Measurements from ENCODE around the gene PPM1N.

PPM1N gene

GRCh38 chr19:45524575-45525129 is 26.4 kb downstream of the PPM1N start:
- in situ Hi-C loops (cut with MboI; ENCODE audit: low sequenced_read_pairs), result loop anchor here (25.0 kb wide), 1 partner anchor 163 kb away; the partner anchor contains the start of genes QPCTL and SNRPD2

DNA sequence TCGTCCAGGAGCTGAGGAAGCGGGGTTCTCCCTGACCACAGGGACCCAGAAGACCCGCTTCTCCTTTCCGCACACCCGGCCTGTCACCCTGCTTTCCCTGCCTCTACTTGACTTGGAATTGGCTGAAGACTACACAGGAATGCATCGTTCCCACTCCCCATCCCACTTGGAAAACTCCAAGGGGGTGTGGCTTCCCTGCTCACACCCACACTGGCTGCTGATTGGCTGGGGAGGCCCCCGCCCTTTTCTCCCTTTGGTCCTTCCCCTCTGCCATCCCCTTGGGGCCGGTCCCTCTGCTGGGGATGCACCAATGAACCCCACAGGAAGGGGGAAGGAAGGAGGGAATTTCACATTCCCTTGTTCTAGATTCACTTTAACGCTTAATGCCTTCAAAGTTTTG is 27.9 kb downstream of the PPM1N start:
- in situ Hi-C loops (cut with MboI; ENCODE audit: low sequenced_read_pairs), result no loop called here

GRCh38 chr19:45526971-45527370 is 28.7 kb downstream of the PPM1N start:
- in situ Hi-C loops (cut with MboI; ENCODE audit: low sequenced_read_pairs), result no loop called here

GRCh38 chr19:45527731-45528130 is 29.5 kb downstream of the PPM1N start:
- in situ Hi-C loops (cut with MboI; ENCODE audit: low sequenced_read_pairs), result no loop called here

DNA sequence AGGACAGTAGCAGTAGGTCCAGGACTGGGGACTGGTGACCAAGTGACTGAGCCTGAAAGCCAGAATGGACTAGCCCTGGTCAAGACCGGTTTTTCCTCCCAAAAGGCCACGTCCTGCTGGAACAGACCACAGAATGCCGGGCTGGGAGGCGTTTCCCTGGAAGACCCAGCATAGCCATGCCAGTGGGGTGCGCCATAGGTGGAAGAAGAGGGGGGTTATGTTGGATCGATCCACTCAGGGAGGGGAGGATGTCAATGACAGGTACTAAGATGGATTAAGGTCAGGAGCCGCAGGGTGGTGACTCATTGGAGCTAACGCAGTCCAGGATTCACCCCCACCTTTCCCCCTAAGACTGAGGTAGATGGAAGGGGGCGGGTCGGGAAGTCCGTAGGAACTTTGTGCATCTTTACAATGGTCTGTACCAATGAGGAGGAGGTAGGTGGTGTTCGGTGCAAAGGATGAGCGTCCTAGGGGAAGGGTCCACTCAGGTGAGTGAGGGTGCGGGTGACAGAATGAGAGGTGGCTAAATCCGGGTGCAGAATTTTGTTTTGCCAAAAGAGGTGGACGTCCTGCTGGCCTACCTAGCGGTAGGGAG is 30.0 kb downstream of the PPM1N start:
- in situ Hi-C loops (cut with MboI; ENCODE audit: low sequenced_read_pairs), result no loop called here

DNA sequence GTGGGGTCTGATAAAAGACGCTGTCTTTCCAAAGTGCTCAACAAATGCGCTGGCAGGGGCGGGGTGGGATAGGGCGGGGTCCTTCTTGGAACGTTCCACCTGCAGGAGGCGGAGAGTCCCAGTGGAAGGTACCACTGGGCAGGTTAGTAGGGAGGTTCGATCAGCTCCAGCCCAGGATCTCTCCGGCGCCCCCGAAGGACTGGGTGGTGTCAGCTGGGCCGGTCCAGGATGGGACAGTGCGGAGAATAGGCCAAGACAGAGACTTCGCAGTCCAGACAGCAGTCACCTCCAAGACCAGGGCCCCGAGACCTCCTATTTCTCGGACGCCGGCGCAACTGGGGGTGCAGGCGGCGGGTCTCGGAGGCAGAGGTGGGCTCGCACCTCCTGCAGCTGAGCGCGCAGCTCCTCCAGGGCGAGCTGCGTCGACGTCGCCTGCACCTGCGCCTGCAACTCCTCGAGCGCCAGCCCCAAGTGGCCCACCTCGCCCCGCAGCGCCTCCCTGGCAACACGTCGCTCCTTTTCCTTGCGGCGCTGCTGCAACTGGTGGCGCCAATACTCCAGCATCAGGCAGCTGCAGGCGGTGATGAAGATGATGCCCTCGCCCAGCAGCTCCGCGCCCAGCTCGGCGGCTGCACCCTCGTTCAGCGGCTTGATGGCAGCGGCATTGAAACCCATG is 30.6 kb downstream of the PPM1N start:
- in situ Hi-C loops (cut with MboI; ENCODE audit: low sequenced_read_pairs), result no loop called here

GRCh38 chr19:45529420-45529785 is 31.2 kb downstream of the PPM1N start:
- in situ Hi-C loops (cut with MboI; ENCODE audit: low sequenced_read_pairs), result no loop called here

DNA sequence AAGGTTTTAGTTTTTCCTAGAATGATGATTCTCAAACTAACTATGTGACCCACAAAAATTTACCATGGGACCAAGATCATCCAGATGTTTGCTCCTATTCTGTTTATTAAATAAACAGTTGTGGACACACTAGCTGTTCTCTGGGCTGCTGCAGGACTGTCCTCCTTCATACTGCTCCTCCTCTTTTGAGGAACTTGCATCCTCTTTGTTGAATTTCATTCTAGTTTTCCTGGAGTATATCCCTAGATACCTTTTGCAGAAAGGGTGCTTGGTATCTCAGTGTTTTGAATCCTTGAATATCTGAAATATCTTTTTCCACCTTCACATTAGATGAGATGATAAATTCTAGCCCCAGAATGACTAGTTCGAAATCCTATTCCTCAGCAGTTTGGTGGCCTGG is 33.1 kb downstream of the PPM1N start:
- in situ Hi-C loops (cut with MboI; ENCODE audit: low sequenced_read_pairs), result no loop called here

- in situ Hi-C loops (cut with MboI; ENCODE audit: low sequenced_read_pairs), result no loop called here
These were observed 41.2 kb downstream of the PPM1N start for GRCh38 chr19:45539459-45539858.

DNA sequence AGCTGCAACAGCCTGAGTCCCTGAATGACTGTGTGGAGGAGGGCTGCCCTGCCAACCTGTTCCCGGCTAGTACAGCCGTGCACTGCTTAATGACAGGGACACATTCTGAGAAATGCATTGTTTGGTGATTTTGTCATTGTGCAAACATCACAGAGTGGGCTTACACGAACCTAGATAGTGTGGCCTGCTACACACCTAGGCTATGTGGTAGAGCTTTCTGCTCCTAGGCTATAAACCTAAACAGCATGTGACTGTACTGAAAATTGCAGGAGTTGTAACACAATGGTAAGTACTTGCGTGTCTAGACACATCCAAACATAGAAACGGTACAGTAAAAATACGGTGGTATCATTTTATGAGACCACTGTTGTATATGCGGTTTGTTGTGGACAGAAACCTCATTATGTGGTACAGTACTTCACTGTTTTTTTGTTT is 44.0 kb downstream of the PPM1N start:
- in situ Hi-C loops (cut with MboI; ENCODE audit: low sequenced_read_pairs), result no loop called here

GRCh38 chr19:45547211-45547770 is 49.0 kb downstream of the PPM1N start:
- in situ Hi-C loops (cut with MboI; ENCODE audit: low sequenced_read_pairs), result no loop called here

GRCh38 chr19:45547965-45548609 is 49.8 kb downstream of the PPM1N start:
- in situ Hi-C loops (cut with MboI; ENCODE audit: low sequenced_read_pairs), result no loop called here
